H1 (cell line): ENCODE results near the gene AHRR. TPM values are rescaled to one million over a fixed set of nuclear protein-coding genes. Genes with fewer than 3 reads are reported as not detected.

ENCODE experiments used
- CTCF ChIA-PET: fragments of 300-600 bp; sonication (Branson Sonifier 250); formaldehyde crosslinking; loops from one replicate; lab custom pipeline; 2021; ENCODE audit not compliant: partially characterized antibody; lab: Charles Lee
- POLR2A ChIA-PET: fragments of 300-600 bp; sonication (Branson Sonifier 250); formaldehyde crosslinking; loops from one replicate; lab custom pipeline; 2021; ENCODE audit warnings: inconsistent platforms; ENCODE audit not compliant: partially characterized antibody; lab: Charles Lee
- DNase-seq, 2 experiments: peaks; one replicate each; pipeline versions ENCODE4 v3.0.0 to v3.0.0-alpha.2; 2010 to 2022; ENCODE audit warnings: low spot score in 2 of 2, low read depth in 1 of 2, mixed read lengths in 1 of 2
- FAIRE-seq: peaks from 2 replicates; lab custom pipeline; 2011; peaks lifted over from hg19 to GRCh38; lab: Jason Lieb, UNC
- H2AFZ ChIP-seq: 2 replicates; pipeline ENCODE4 v1.8.1; 2012; ENCODE audit warnings: low read length, inconsistent platforms
- H2AK5ac ChIP-seq: 2 replicates; pipeline ENCODE4 v1.6.1; 2013; ENCODE audit warnings: low read depth, low read length
- H2BK120ac ChIP-seq: replicated peaks from 2 replicates; pipeline ENCODE3; 2013; ENCODE audit warnings: low read depth, low read length, inconsistent platforms
- H2BK12ac ChIP-seq: 2 replicates; pipeline ENCODE4 v1.6.1; 2013; ENCODE audit warnings: low read depth, low read length
- H2BK15ac ChIP-seq: 2 replicates; pipeline ENCODE4 v1.6.1; 2013; ENCODE audit warnings: low read length
- H2BK20ac ChIP-seq: 2 replicates; pipeline ENCODE4 v1.6.1; 2013; ENCODE audit warnings: low read length
- H2BK5ac ChIP-seq: 2 replicates; pipeline ENCODE4 v1.6.1; 2013; ENCODE audit warnings: low read depth, low read length
- H3K14ac ChIP-seq: 2 replicates; pipeline ENCODE4 v1.6.1; 2013; ENCODE audit warnings: inconsistent platforms; ENCODE audit not compliant: insufficient read length
- H3K18ac ChIP-seq: 2 replicates; pipeline ENCODE4 v1.6.1; 2013; ENCODE audit warnings: low read length; ENCODE audit errors: extremely low read depth
- H3K23ac ChIP-seq: 2 replicates; pipeline ENCODE4 v1.6.1; 2013; ENCODE audit warnings: inconsistent platforms; ENCODE audit not compliant: insufficient read length
- H3K23me2 ChIP-seq: 2 replicates; pipeline ENCODE4 v1.6.1; 2013; ENCODE audit warnings: low read depth, low read length
- H3K27ac ChIP-seq: 2 replicates; pipeline ENCODE4 v1.6.1; 2011; ENCODE audit warnings: low read depth, low read length, inconsistent platforms
- H3K27me3 ChIP-seq, 4 experiments: replicated peaks in 1 of 4; 1 replicate in 1 of 4; 2 replicates in 3 of 4; pipeline versions ENCODE4 v1.6.1 to v1.8.1; 2011 to 2013; ENCODE audit warnings: low read length in 3 of 4, mild to moderate bottlenecking in 3 of 4, inconsistent platforms in 2 of 4, mixed read lengths in 2 of 4, moderate library complexity in 1 of 4; ENCODE audit not compliant: control insufficient read depth in 3 of 4, insufficient read depth in 3 of 4; ENCODE audit errors: extremely low read depth in 1 of 4
- H3K36me3 ChIP-seq, 4 experiments: 2 replicates each; pipeline versions ENCODE4 v1.6.1 to v1.8.1; 2011 to 2013; ENCODE audit warnings: mild to moderate bottlenecking in 4 of 4, low read length in 3 of 4, moderate library complexity in 2 of 4, control low read depth in 1 of 4, inconsistent platforms in 1 of 4; ENCODE audit not compliant: insufficient read depth in 4 of 4, control insufficient read depth in 2 of 4
- H3K4ac ChIP-seq: replicated peaks from 2 replicates; pipeline ENCODE3; 2013; ENCODE audit warnings: low read length, low read depth, mixed read lengths, inconsistent platforms; ENCODE audit not compliant: insufficient read length
- H3K4me1 ChIP-seq, 4 experiments: replicated peaks in 1 of 4; 1 replicate in 1 of 4; 2 replicates in 3 of 4; pipeline versions ENCODE4 v1.6.1 to v1.8.1; 2011 to 2013; ENCODE audit warnings: low read length in 3 of 4, inconsistent platforms in 2 of 4, mixed read lengths in 1 of 4; ENCODE audit not compliant: insufficient read depth in 4 of 4, control insufficient read depth in 3 of 4
- H3K4me2 ChIP-seq, 2 experiments: 2 replicates each; pipeline versions ENCODE4 v1.6.1 to v1.8.1; 2011 to 2013; ENCODE audit warnings: low read depth in 2 of 2, low read length in 2 of 2, control low read depth in 1 of 2, inconsistent platforms in 1 of 2, mild to moderate bottlenecking in 1 of 2; ENCODE audit not compliant: insufficient read depth in 1 of 2
- H3K4me3 ChIP-seq, 4 experiments: fragments of 200-600, 300-600 bp in 1 of 4; sonication (generic), shearing (Covaris generic), sonication (Bioruptor Twin) in 1 of 4; 2 replicates each; pipeline versions ENCODE4 v1.5.1 to v1.8.1; 2011 to 2016; ENCODE audit warnings: low read length in 4 of 4, low read depth in 3 of 4, control low read depth in 2 of 4, inconsistent platforms in 2 of 4, mild to moderate bottlenecking in 2 of 4, mixed read lengths in 1 of 4, moderate library complexity in 1 of 4; ENCODE audit not compliant: insufficient read depth in 2 of 4; ENCODE audit errors: extremely low read depth in 1 of 4
- H3K56ac ChIP-seq: replicated peaks from 2 replicates; pipeline ENCODE3; 2013; ENCODE audit warnings: low read depth, mild to moderate bottlenecking, mixed read lengths, low read length, inconsistent platforms; ENCODE audit not compliant: insufficient read length
- H3K79me1 ChIP-seq: 2 replicates; pipeline ENCODE4 v1.6.1; 2013; ENCODE audit warnings: low read depth, low read length, control low read depth
- H3K79me2 ChIP-seq, 2 experiments: 2 replicates each; pipeline versions ENCODE4 v1.6.1 to v1.8.1; 2012 to 2013; ENCODE audit warnings: low read length in 2 of 2, mild to moderate bottlenecking in 2 of 2, inconsistent platforms in 1 of 2; ENCODE audit not compliant: insufficient read depth in 2 of 2, control insufficient read depth in 1 of 2
- H3K9ac ChIP-seq, 4 experiments: replicated peaks in 1 of 4; 1 replicate in 1 of 4; 2 replicates in 3 of 4; pipeline versions ENCODE4 v1.6.1 to v1.8.1; 2011 to 2013; ENCODE audit warnings: low read depth in 3 of 4, low read length in 3 of 4, control low read depth in 2 of 4, mild to moderate bottlenecking in 2 of 4, moderate library complexity in 2 of 4, inconsistent platforms in 1 of 4; ENCODE audit errors: extremely low read depth in 1 of 4
- H3K9me3 ChIP-seq, 2 experiments: 2 replicates each; pipeline versions ENCODE4 v1.6.1 to v1.8.1; 2012 to 2013; ENCODE audit warnings: mild to moderate bottlenecking in 2 of 2, moderate library complexity in 2 of 2, control low read depth in 1 of 2, inconsistent platforms in 1 of 2, low read depth in 1 of 2, low read length in 1 of 2, mixed read lengths in 1 of 2; ENCODE audit not compliant: insufficient read depth in 2 of 2
- H4K20me1 ChIP-seq, 2 experiments: replicated peaks in 1 of 2; 2 replicates each; pipeline versions ENCODE3 to v1.8.1; 2011 to 2013; ENCODE audit warnings: inconsistent platforms in 2 of 2, low read length in 2 of 2, mild to moderate bottlenecking in 1 of 2; ENCODE audit not compliant: insufficient read depth in 2 of 2, control insufficient read depth in 1 of 2
- H4K5ac ChIP-seq: 2 replicates; pipeline ENCODE4 v1.6.1; 2013; ENCODE audit warnings: low read length, low read depth, mixed read lengths, inconsistent platforms; ENCODE audit not compliant: insufficient read length
- H4K8ac ChIP-seq: 2 replicates; pipeline ENCODE4 v1.8.0; 2013; ENCODE audit warnings: mild to moderate bottlenecking, moderate library complexity, low read length, inconsistent platforms; ENCODE audit not compliant: insufficient read depth; ENCODE audit errors: extremely low read depth
- H4K91ac ChIP-seq: replicated peaks from 2 replicates; pipeline ENCODE3; 2013; ENCODE audit warnings: low read length, mixed read lengths, inconsistent platforms; ENCODE audit not compliant: insufficient read length
- CHD1 ChIP-seq: IDR thresholded peaks from 2 replicates; pipeline ENCODE4 v1.6.1; 2012; ENCODE audit warnings: low read depth, low read length, improper control_type of control experiment
- CREB1 ChIP-seq: IDR thresholded peaks from 2 replicates; pipeline ENCODE4 v1.6.1; 2012; ENCODE audit warnings: inconsistent platforms
- HDAC2 ChIP-seq, 2 experiments: fragments of 300-600 bp in 1 of 2; sonication (generic) in 1 of 2; IDR thresholded peaks; 2 replicates each; pipeline ENCODE4 v1.6.1; 2011 to 2012; ENCODE audit warnings: low read depth in 2 of 2, low read length in 2 of 2, mild to moderate bottlenecking in 2 of 2, moderate library complexity in 2 of 2, borderline replicate concordance in 1 of 2, inconsistent platforms in 1 of 2
- KDM1A ChIP-seq: fragments of 200-600, 300-600 bp; sonication (generic); IDR thresholded peaks from 2 replicates; pipeline ENCODE4 v1.7.1; 2016; ENCODE audit warnings: mild to moderate bottlenecking, low read length, borderline replicate concordance
- KDM4A ChIP-seq: IDR thresholded peaks from one replicate; pipeline ENCODE4 v1.7.1; 2012; ENCODE audit warnings: low read depth, mild to moderate bottlenecking, moderate library complexity, low read length, inconsistent platforms; ENCODE audit not compliant: severe bottlenecking
- MAX ChIP-seq: IDR thresholded peaks from 2 replicates; pipeline ENCODE4 v1.6.1; 2012; ENCODE audit warnings: inconsistent platforms
- POLR2AphosphoS5 ChIP-seq: IDR thresholded peaks from 2 replicates; pipeline ENCODE4 v1.6.1; 2011; ENCODE audit warnings: low read depth, low read length
- POU5F1 ChIP-seq: IDR thresholded peaks from 2 replicates; pipeline ENCODE4 v1.6.1; 2011; ENCODE audit warnings: low read depth, mild to moderate bottlenecking, low read length, moderate library complexity
- RFX5 ChIP-seq: IDR thresholded peaks from 2 replicates; pipeline ENCODE4 v1.6.1; 2011; ENCODE audit warnings: low read depth, low read length, improper control_type of control experiment, borderline replicate concordance
- SUZ12 ChIP-seq: fragments of 200-600 bp; sonication (generic); IDR thresholded peaks from 2 replicates; pipeline ENCODE4 v1.6.1; 2012; ENCODE audit warnings: mild to moderate bottlenecking, inconsistent platforms, low read length, moderate library complexity, mixed read lengths
- YY1 ChIP-seq: IDR thresholded peaks from 2 replicates; pipeline ENCODE4 v1.6.1; 2011; ENCODE audit warnings: low read depth, mild to moderate bottlenecking, low read length
- WGBS, 2 experiments: shearing (Covaris generic) in 1 of 2; methylation state at CpG; one replicate each; pipeline versions ENCODE4 v1.1.6 to v1.1.7; 2013 to 2015; ENCODE audit warnings: low lambda C conversion rate in 2 of 2, mixed read lengths in 2 of 2, inconsistent platforms in 1 of 2, low coverage in 1 of 2, missing lambda C conversion rate in 1 of 2; ENCODE audit not compliant: insufficient replicate concordance in 2 of 2, insufficient coverage in 1 of 2, insufficient read length in 1 of 2; ENCODE audit errors: extremely low coverage in 1 of 2, missing lambda C conversion rate in 1 of 2; 5-methylcytosine and 5-hydroxymethylcytosine counted together
- polyA plus RNA-seq, 7 experiments: library from polyadenylated mRNA; depleted of rRNA in 3 of 7; stranded (reverse) in 5 of 7; unstranded in 2 of 7; fragments of >200 nt in 5 of 7; fragments of 200-250 nt in 2 of 7; gene quantifications; 1 replicate in 5 of 7; 2 replicates in 1 of 7; 4 replicates in 1 of 7; pipeline versions ENCODE4 v1.2.1 to v1.2.3, GENCODE V29; 2011 to 2013; ENCODE audit warnings: missing spikeins in 2 of 7, mixed read lengths in 2 of 7
- total RNA-seq: library from RNA; stranded (reverse); fragmentation: NEBNext Ultra II Directional; extraction: Animal tissue kit (Norgen Biotek cat#: 25700); gene quantifications from 2 replicates; pipeline ENCODE4 v1.2.1, GENCODE V29; 2021
- TF ChIP-seq, protein P1 (sequence below): IDR thresholded peaks from 2 replicates; pipeline ENCODE4 v1.6.1; 2012; ENCODE audit warnings: low read length, inconsistent platforms

AHRR gene
- total and polyA plus RNA-seq, 2 of the 8 experiments (the other 6 are each of a cell fraction or from before 2014, with no cell fraction given) = 0.41 to 0.80 TPM

- Histone ChIP-seq H3K4me3 (peak overlapping the region; percentile 90 to 95 (median 92); a peak in 7 of 8 replicates), H3K4me2 (peak overlapping the region; percentile 77 to 96), H3K4ac (no peak overlapping the region), H2AK5ac (no peak overlapping the region), H3K79me2 (peaks cover 0 to 8% of the 10 kb centered on the region in 2 experiments; a peak in 1 of 4 replicates), H2AFZ (no peak overlapping the region), H4K5ac (no peak overlapping the region), H4K8ac (no peak overlapping the region), H4K91ac (no peak overlapping the region), H2BK20ac (no peak overlapping the region), H3K9ac (no peak overlapping the region), H3K27ac (no peak overlapping the region), H3K23me2 (peaks cover 13% of the 10 kb centered on the region; the same call in 1 of the 2 replicates), H2BK120ac (no peak overlapping the region), H3K79me1 (peaks cover 9% of the 10 kb centered on the region; the same call in 1 of the 2 replicates), H3K27me3 (peaks cover 0 to 4% (median 0%) of the 10 kb centered on the region in 4 experiments; a peak in 2 of 7 replicates), H3K23ac (no peak overlapping the region), H3K56ac (no peak overlapping the region), H3K14ac (no peak overlapping the region), H3K9me3 (no peaks in the 10 kb centered on the region), H3K36me3 (peaks cover 0 to under 1% (median 0%) of the 10 kb centered on the region in 4 experiments; a peak in 1 of 8 replicates), H2BK15ac (no peak overlapping the region), H4K20me1 (peaks cover 2 to 9% of the 10 kb centered on the region in 2 experiments), H2BK12ac (no peak overlapping the region), H2BK5ac (no peak overlapping the region), H3K4me1 (peaks cover 0 to 12% (median 8%) of the 10 kb centered on the region in 4 experiments; a peak in 5 of 7 replicates), H3K18ac (no peak overlapping the region)
- ChIA-PET POLR2A (interaction anchor here (0.5 kb wide), 1 partner anchor 101 kb away, joined by 3 read pairs; no protein-coding TSS in a partner anchor), CTCF (interaction anchor here (0.6 to 1.1 kb wide), 3 partner anchors 11 to 338 kb away, joined by 3 to 5 read pairs (median 4); no protein-coding TSS in a partner anchor)
- WGBS, 2 experiments = 88% methylated on average over 5 of the region's 5 CpGs; no CpG with 5 or more reads in 1 of the 2 experiments
- no peak for FAIRE-seq
- no peak for DNase-seq
- TF ChIP-seq CREB1 (no peak), YY1 (no peak), POLR2AphosphoS5 (no peak), HDAC2 (IDR thresholded peaks at IDR 0.05; ENCODE audit: borderline replicate concordance in 1 of 2, low read depth in 2 of 2, low read length in 2 of 2) (no peak), KDM4A (no peak), KDM1A (no peak), SUZ12 (no peak), POU5F1 (no peak), CHD1 (no peak), RFX5 (no peak), MAX (no peak)
- TF ChIP-seq, protein P1, sequence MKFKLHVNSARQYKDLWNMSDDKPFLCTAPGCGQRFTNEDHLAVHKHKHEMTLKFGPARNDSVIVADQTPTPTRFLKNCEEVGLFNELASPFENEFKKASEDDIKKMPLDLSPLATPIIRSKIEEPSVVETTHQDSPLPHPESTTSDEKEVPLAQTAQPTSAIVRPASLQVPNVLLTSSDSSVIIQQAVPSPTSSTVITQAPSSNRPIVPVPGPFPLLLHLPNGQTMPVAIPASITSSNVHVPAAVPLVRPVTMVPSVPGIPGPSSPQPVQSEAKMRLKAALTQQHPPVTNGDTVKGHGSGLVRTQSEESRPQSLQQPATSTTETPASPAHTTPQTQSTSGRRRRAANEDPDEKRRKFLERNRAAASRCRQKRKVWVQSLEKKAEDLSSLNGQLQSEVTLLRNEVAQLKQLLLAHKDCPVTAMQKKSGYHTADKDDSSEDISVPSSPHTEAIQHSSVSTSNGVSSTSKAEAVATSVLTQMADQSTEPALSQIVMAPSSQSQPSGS = no peak
Measured at GRCh38 chr5:441996-442334, 120.5 kb downstream of the AHRR start.
